Jurkat, Clone E6-1 (cell line): ENCODE results near the gene DLG4.
"Not testable (repeated sequence)": the region's sequence is repeated elsewhere in the genome, so short reads cannot be mapped to it uniquely, and the experiment has no call there.

Experiments used
- DNase-seq: peaks from one replicate; pipeline ENCODE4 v3.0.0-alpha.2; 2011; ENCODE audit warnings: low read depth, low spot score
- H3K4me3 ChIP-seq: 2 replicates; pipeline ENCODE4 v1.5.1; 2011; ENCODE audit warnings: mild to moderate bottlenecking, low read length, control low read depth, moderate library complexity

Gene DLG4

GRCh38 chr17:7250695-7251627, 31.3 kb upstream of the DLG4 start:
- H3K4me3 ChIP-seq, result peak overlapping the region; percentile 97
- DNase-seq, result no peak

DNA sequence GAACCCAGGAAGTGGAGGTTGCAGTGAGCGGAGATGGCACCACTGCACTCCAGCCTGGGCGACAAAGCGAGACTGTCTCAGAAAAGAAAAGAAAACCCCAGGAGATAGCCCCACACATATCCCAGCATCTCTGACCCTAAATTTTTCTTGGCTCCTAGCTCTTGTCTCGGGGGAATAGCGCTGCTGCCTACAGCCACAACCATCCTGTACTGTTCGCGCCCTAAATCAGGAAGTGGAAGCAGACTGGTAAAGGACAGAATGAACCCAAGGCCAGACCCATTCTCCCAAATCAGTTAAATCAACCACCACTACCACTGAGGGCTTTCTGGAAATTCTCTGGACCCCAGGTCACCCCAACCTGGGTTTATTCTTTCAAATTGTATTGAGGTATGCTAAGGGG, 30.2 kb upstream of the DLG4 start:
- H3K4me3 ChIP-seq, result peak overlapping the region; percentile 97
- DNase-seq, result no peak

DNA sequence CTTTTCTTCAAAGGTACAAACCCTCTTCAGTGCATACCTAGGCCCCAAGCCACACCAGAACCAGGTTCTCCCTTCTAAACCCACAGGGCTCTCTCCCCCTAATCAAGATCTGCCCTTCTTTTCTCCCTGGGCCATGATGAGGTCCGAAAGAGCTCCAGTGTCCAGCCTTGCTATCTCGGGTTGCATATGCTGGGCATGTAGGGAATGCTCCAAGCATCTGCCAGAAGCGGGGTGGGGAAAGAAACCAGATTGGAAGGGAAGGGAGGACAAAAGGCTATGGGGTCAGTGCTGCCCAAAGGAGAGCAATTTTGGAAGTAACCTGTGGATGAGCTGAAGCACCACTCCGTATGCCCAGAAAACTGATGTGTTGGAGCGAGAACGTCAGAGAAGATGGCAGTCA, 29.6 kb upstream of the DLG4 start:
- H3K4me3 ChIP-seq, result no peak overlapping the region
- no peak for DNase-seq

GRCh38 chr17:7248796-7249195, 29.2 kb upstream of the DLG4 start:
- H3K4me3 ChIP-seq, result no peak overlapping the region
- no peak for DNase-seq

GRCh38 chr17:7246779-7247178, 27.1 kb upstream of the DLG4 start:
- DNase-seq, result no peak
- no peak overlapping the region for H3K4me3 ChIP-seq

GRCh38 chr17:7243838-7244237, 24.2 kb upstream of the DLG4 start:
- not testable (repeated sequence) for H3K4me3 ChIP-seq

GRCh38 chr17:7243453-7243729, 23.8 kb upstream of the DLG4 start:
- DNase-seq, result no peak
- peak overlapping the region; percentile 96 for H3K4me3 ChIP-seq

More at GRCh38 chr17:7243838-7244237, 24.2 kb upstream of the DLG4 start:
- DNase-seq, result not testable (repeated sequence)

DNA sequence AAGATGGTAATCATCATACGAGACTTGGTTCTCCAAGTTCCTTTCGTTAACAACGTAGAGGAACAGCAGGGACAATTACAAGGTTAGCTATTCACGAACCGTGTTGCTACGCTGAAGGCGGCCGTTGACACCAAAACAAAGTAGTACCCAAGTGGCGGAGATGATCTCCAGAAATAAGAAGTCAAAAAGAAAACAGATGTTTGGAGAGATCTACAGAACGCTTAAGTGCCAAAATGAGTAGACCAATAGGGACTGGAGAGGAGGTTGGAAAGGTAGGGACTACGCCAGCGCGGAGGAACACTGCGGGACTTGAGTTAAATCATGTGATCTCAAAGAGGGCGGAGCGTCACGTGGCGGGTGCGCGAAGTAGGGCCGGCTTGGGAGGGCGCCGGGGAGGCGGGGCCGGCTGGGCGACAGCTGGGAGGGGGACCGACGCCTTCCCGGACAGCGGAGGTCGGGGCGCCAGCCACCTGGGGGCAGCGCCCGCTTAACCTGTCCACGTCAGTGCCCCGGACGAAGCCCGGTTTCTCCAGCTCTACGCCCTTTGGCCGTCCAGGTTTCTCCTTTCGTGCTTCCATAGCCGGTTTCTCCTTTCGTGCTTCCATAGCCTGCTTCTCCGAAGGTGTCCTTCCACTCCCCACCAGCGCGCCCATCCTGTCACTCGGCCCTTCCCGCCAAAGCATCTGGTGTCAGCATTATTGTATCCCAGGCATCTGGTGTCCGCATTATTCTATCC, 23.2 kb upstream of the DLG4 start:
- DNase-seq, result peak; percentile 95

DNA sequence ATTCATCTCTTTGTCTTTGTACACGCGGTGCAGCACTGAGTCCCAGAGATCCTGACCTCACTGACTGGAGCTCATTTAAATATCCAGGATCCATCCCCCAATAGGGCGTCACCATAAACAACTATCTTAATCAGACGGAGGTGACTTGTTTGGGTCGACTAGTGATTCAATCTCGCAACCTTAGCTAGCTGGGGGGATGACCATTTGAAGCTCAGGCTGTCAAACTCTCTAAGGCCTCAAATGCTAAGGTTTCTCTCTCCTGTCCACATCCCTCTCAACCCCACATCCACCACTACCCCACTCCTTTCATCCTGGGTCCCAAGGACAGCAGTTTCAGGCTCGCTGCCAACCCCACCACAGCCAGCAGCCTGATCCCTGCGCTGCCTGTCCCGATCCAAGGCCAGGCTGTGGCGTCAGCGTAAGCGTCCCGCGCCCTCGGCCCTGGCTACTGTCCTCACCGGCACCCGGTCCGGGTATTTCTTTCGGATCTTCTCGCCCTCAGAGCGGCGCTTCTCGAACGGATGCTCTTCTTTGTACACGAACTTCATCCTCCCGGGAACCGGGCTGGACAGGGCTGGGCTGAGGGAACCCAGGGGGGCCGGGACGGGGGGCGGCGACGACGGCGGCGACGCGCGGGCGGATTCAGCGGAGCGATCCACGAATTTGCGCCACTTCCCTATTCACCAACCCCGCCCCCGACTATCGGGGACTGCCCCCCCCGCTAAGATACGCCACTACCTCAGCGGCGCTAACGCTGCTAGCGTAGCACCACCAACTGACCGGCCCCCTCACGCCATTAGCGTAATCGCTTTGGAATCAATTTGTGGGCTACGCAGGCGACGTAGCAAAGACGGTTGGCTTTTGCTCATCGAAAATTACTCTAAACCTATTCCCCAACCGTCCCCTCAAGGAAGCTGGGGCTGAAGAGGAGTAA, 22.4 kb upstream of the DLG4 start, which contains the start of gene GABARAP:
TSS of gene GABARAP (minus strand) at position 667 of the 934 bp plus-strand sequence. CDS start at position 548, 119 bp downstream.
- H3K4me3 ChIP-seq, result peak within 1 kb of the TSS; percentile 96
- peak; percentile 87 for DNase-seq

More for the DNA sequence above, 23.2 kb upstream of the DLG4 start:
- H3K4me3 ChIP-seq, result peak overlapping the region; percentile 96

DNA sequence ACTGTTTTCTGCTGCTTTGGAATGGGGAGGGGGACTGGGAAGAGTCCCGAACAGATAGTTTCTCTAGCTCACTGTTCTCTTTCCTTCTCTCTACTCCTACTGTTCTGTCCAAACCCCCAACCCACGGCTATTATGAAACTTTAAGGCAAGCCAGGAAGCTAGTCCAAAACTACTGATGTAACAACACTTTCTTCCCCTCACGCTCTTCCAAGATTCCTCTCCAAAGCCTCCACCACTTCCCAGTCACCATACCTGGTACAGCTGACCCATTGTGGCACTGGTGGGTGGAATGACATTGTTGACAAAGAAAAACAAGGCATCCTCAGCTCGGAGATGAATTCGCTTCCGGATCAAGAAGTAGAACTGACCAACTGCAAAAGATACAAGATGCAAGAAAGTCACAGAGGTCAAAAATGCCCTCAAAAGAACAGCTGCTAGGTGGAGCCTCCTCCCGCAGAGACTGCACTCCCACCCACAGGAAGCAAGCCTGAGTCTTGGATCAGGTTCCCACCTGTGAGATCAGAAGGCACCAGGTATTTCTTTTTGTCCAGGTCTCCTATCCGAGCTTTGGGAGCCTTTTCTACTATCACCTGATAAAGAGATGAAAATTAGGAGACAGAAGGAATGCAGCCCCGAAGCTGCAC, 21.6 kb upstream of the DLG4 start:
- peak overlapping the region; percentile 96 for H3K4me3 ChIP-seq
- no peak for DNase-seq

GRCh38 chr17:7240375-7240774, 20.7 kb upstream of the DLG4 start:
- no peak for DNase-seq
- peak overlapping the region; percentile 58 for H3K4me3 ChIP-seq

DNA sequence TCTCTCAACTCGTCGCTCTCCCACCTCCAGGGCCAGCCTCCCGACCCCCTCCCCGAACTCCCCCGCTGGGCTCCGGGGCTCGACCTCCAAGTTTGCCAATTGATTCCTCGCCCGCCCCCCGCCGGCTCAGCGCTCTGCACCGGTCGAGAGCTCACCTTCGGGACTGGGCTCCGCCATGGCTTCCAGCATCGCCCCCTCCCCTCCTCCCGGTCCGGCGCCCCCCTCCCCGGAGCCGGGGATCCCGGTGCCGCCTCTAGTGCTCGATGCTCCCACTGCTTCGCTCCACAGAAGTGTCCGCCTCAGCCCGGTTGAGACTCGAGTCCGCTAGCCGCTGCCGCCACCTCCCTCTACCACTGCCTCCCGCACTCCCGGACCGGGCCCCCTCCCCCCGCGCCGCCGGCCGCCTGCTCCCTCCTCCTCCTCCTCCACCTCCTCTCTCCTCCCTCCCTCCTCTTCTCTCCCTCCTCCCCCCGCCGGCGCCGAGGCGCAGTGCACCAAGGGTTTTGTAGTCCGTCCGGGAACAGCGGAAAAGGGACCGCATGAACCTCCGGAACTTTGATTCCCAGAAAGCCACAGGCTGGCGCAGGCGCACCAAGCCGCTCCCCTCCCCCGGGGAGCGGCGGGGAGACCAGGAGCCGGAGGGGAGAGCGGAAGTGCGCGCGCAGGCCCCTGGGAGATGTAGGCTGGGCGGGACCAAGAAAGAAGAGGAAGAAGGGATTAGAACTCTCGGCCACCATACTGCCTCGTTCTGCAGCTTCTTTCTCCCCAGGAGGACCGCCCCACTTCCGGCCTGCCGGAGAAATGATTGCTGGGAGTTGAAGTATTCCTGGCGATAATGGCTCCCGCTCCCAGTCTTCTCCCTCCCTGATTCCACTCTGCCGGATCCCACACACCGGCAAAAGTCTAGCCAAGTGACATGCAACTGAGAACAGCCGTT, 19.7 kb upstream of the DLG4 start, which contains the start of gene PHF23:
TSS of gene PHF23 (minus strand) at position 367 of the 937 bp plus-strand sequence. CDS start at position 189, 178 bp downstream.
- DNase-seq, result peak; percentile 99
- H3K4me3 ChIP-seq, result peak within 1 kb of the TSS; percentile 98

GRCh38 chr17:7238420-7239090, 18.9 kb upstream of the DLG4 start:
- DNase-seq, result no peak
- H3K4me3 ChIP-seq, result peak overlapping the region; percentile 98

- peak; percentile 65 for DNase-seq
- peak overlapping the region; percentile 98 for H3K4me3 ChIP-seq
Measured at GRCh38 chr17:7237761-7238419, 18.3 kb upstream of the DLG4 start.

DNA sequence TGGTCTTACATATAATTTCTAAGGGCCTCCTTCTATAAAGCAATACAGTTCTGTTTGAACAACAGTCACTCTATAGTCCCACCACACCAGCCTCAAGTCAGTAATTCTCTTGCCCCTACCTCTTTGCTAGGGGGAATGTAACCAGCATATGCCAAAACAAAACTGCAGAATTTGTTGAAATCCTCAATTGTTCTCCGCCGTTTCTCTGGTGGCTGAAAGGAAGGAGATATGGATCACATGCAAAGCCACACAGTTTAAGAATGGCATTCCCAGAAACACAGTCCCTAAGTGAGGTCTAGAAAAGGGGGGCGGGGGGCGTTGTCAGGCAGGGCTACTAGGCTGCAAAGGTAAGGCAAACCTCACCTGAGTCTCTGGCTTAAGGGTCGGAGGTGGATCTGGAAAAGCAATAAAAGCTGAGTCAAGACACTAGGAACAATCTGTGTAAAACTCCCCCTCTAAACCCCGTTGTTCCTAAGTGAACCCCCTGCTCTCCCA, 17.7 kb upstream of the DLG4 start:
- no peak for DNase-seq
- H3K4me3 ChIP-seq, result peak overlapping the region; percentile 98

GRCh38 chr17:7236808-7237207, 17.2 kb upstream of the DLG4 start:
- H3K4me3 ChIP-seq, result no peak overlapping the region
- no peak for DNase-seq
